Naive thymus-derived CD8-positive, alpha-beta T cell (primary cell): ENCODE data around the gene ATXN7L2. TPM values are rescaled to one million over a fixed set of nuclear protein-coding genes. Genes with fewer than 3 reads are reported as not detected.
"Not testable (repeated sequence)": the region's sequence is repeated elsewhere in the genome, so short reads cannot be mapped to it uniquely, and the experiment has no call there.

Experiments used
- ATAC-seq, 2 donors: fragments of 150-1000 bp; cut with Tn5 transposase in 1 of 2; sonication (Bioruptor Pico), chemical (Tn5 transposase) in 1 of 2; 1 replicate in 1 of 2; 2 replicates in 1 of 2; pipeline ENCODE4 v1.10.0; 2021; ENCODE audit warnings: mild to moderate bottlenecking in 2 of 2, moderate library complexity in 2 of 2
- POLR2A ChIA-PET: fragments of 350-600 bp; sonication (Branson Sonifier 250); formaldehyde crosslinking; loops from one replicate; lab custom pipeline; 2021; ENCODE audit warnings: antibody characterized with exemption; lab: Charles Lee
- DNase-seq, 10 donors: peaks; one replicate each; pipeline versions ENCODE4 v3.0.0 to v3.0.0-alpha.2; 2020 to 2022
- H3K27ac Mint-ChIP-seq, 10 donors: one replicate each; pipeline ENCODE4 v1.8.0; 2020 to 2022; ENCODE audit warnings: mild to moderate bottlenecking in 10 of 10, mixed read lengths in 10 of 10, moderate library complexity in 4 of 10, inconsistent platforms in 1 of 10
- H3K27me3 Mint-ChIP-seq, 5 donors: one replicate each; pipeline ENCODE4 v1.8.0; 2021 to 2022; ENCODE audit warnings: mixed read lengths in 5 of 5
- H3K36me3 Mint-ChIP-seq, 3 donors: one replicate each; pipeline ENCODE4 v1.8.0; 2020 to 2022; ENCODE audit warnings: mixed read lengths in 3 of 3, mild to moderate bottlenecking in 2 of 3, inconsistent platforms in 1 of 3
- H3K4me1 Mint-ChIP-seq, 4 donors: one replicate each; pipeline ENCODE4 v1.8.0; 2021 to 2022; ENCODE audit warnings: mixed read lengths in 4 of 4
- H3K4me3 Mint-ChIP-seq, 10 donors: one replicate each; pipeline ENCODE4 v1.8.0; 2020 to 2022; ENCODE audit warnings: mild to moderate bottlenecking in 10 of 10, mixed read lengths in 10 of 10, moderate library complexity in 6 of 10, inconsistent platforms in 1 of 10
- H3K9me3 Mint-ChIP-seq, 9 donors: one replicate each; pipeline ENCODE4 v1.8.0; 2020 to 2022; ENCODE audit warnings: mixed read lengths in 9 of 9, mild to moderate bottlenecking in 3 of 9, inconsistent platforms in 1 of 9, moderate library complexity in 1 of 9
- polyA plus RNA-seq, 3 donors: library from polyadenylated mRNA; unstranded; fragments of 300-500 nt; fragmentation: Illumina TruSeq; gene quantifications; one replicate each; pipeline ENCODE4 v1.2.3, GENCODE V29; 2021
- total RNA-seq, 8 experiments: library from RNA in 2 of 8; stranded (reverse) in 2 of 8; gene quantifications; one replicate each; pipeline ENCODE4 v1.2.3 and lab custom pipeline; 2021 to 2026

Gene ATXN7L2
- total RNA-seq (10 to 100 TPM; 12.7 to 14.1 TPM), polyA plus RNA-seq (10 to 100 TPM in 1 of 3 donors, 1 to 10 TPM in 2; 4.3 to 10.7 (median 8.6) TPM), total RNA-seq (lab: John Stamatoyannopoulos, UW) (17.8 to 52.7 (median 25.9) reads per million in 6 experiments)

- Mint-ChIP-seq H3K36me3 (peaks cover 0 to 9% (median 0%) of the 10 kb centered on the region in 3 donors), H3K27ac (peak within 1 kb of the TSS; percentile 87 to 96 (median 94)), H3K9me3 (no peaks in the 10 kb centered on the region), H3K27me3 (peaks cover 0 to 11% (median 6%) of the 10 kb centered on the region in 5 donors), H3K4me3 (peak within 1 kb of the TSS; percentile 88 to 99 (median 96)), H3K4me1 (peaks cover 22 to 44% (median 36%) of the 10 kb centered on the region in 4 donors)
- peak; percentile 90 to 96 (median 94) for DNase-seq
- peak; percentile 79 to 80 for ATAC-seq
- POLR2A ChIA-PET, result interaction anchor here (0.6 to 4.9 kb wide), 23 partner anchors 10 to 834 kb away, joined by 3 to 55 read pairs (median 5); partner anchors contain the start of genes AHCYL1, AMIGO1, CELSR2 and CYB561D1
These were observed at the start of gene ATXN7L2 for GRCh38 chr1:109483672-109484518. Gene ATXN7L2, plus strand, starts transcription at chr1:109483905. Its CDS starts 49 bp downstream, at chr1:109483954.

- no peak overlapping the region for H3K27ac Mint-ChIP-seq
- H3K9me3 Mint-ChIP-seq, result peaks cover 0 to 3% (median 0%) of the 10 kb centered on the region in 9 donors
- POLR2A ChIA-PET, result no interaction called here
- peaks cover 4 to 12% (median 9%) of the 10 kb centered on the region in 5 donors for H3K27me3 Mint-ChIP-seq
- no peak for ATAC-seq
- no peak for DNase-seq
- H3K4me1 Mint-ChIP-seq, result peaks cover 0 to 3% (median 0%) of the 10 kb centered on the region in 4 donors
- H3K4me3 Mint-ChIP-seq, result no peak overlapping the region
- H3K36me3 Mint-ChIP-seq, result peaks cover 0 to 4% (median 0%) of the 10 kb centered on the region in 3 donors
These were observed 49.2 kb upstream of the ATXN7L2 start for GRCh38 chr1:109434484-109434883.

- Mint-ChIP-seq H3K4me1 (peaks cover 0 to 3% (median 0%) of the 10 kb centered on the region in 4 donors), H3K36me3 (peaks cover 0 to 4% (median 0%) of the 10 kb centered on the region in 3 donors), H3K27me3 (peaks cover 4 to 12% (median 9%) of the 10 kb centered on the region in 5 donors), H3K9me3 (peaks cover 0 to 3% (median 0%) of the 10 kb centered on the region in 9 donors), H3K4me3 (no peak overlapping the region), H3K27ac (no peak overlapping the region)
- ATAC-seq, result no peak
- POLR2A ChIA-PET, result no interaction called here
- no peak for DNase-seq
These were observed 44.9 kb upstream of the ATXN7L2 start for GRCh38 chr1:109438798-109439297.

GRCh38 chr1:109441069-109441468 is 42.6 kb upstream of the ATXN7L2 start:
- DNase-seq (no peak), ATAC-seq (no peak)
- peaks cover 5 to 15% (median 9%) of the 10 kb centered on the region in 5 donors for H3K27me3 Mint-ChIP-seq
- no peak overlapping the region for H3K4me3 Mint-ChIP-seq
- H3K4me1 Mint-ChIP-seq, result no peaks in the 10 kb centered on the region
- H3K36me3 Mint-ChIP-seq, result no peaks in the 10 kb centered on the region
- no peak overlapping the region for H3K27ac Mint-ChIP-seq
- POLR2A ChIA-PET, result no interaction called here
- H3K9me3 Mint-ChIP-seq, result no peaks in the 10 kb centered on the region

GRCh38 chr1:109443476-109443875 is 40.2 kb upstream of the ATXN7L2 start:
- no peak for ATAC-seq
- Mint-ChIP-seq H3K36me3 (no peaks in the 10 kb centered on the region), H3K4me3 (no peak overlapping the region), H3K9me3 (no peaks in the 10 kb centered on the region), H3K4me1 (no peaks in the 10 kb centered on the region), H3K27ac (no peak overlapping the region), H3K27me3 (peaks cover 5 to 19% (median 18%) of the 10 kb centered on the region in 5 donors)
- DNase-seq, result no peak
- POLR2A ChIA-PET, result no interaction called here

GRCh38 chr1:109444346-109444745 is 39.4 kb upstream of the ATXN7L2 start:
- POLR2A ChIA-PET, result no interaction called here
- Mint-ChIP-seq H3K27me3 (peaks cover 5 to 21% (median 19%) of the 10 kb centered on the region in 5 donors), H3K27ac (no peak overlapping the region), H3K4me3 (no peak overlapping the region), H3K4me1 (no peaks in the 10 kb centered on the region), H3K36me3 (no peaks in the 10 kb centered on the region), H3K9me3 (no peaks in the 10 kb centered on the region)
- DNase-seq (no peak), ATAC-seq (no peak)

- H3K36me3 Mint-ChIP-seq, DNase-seq, POLR2A ChIA-PET, ATAC-seq, H3K27ac Mint-ChIP-seq, H3K9me3 Mint-ChIP-seq, H3K4me1 Mint-ChIP-seq, H3K4me3 Mint-ChIP-seq: not testable (repeated sequence)
- H3K27me3 Mint-ChIP-seq, result peaks cover 8 to 39% (median 23%) of the 10 kb centered on the region in 5 donors
These were observed 37.6 kb upstream of the ATXN7L2 start for GRCh38 chr1:109445949-109446695.

GRCh38 chr1:109447524-109447923 is 36.2 kb upstream of the ATXN7L2 start:
- H3K27me3 Mint-ChIP-seq, result peaks cover 12 to 41% (median 24%) of the 10 kb centered on the region in 5 donors
- H3K9me3 Mint-ChIP-seq, result peaks cover 0 to 5% (median 0%) of the 10 kb centered on the region in 9 donors
- ATAC-seq, result no peak
- H3K4me1 Mint-ChIP-seq, result no peaks in the 10 kb centered on the region
- H3K4me3 Mint-ChIP-seq, result no peak overlapping the region
- POLR2A ChIA-PET, result no interaction called here
- H3K27ac Mint-ChIP-seq, result no peak overlapping the region
- H3K36me3 Mint-ChIP-seq, result peaks cover 0 to 2% (median 2%) of the 10 kb centered on the region in 3 donors
- no peak for DNase-seq

- POLR2A ChIA-PET, result no interaction called here
- no peak for ATAC-seq
- no peak overlapping the region for H3K27ac Mint-ChIP-seq
- H3K4me1 Mint-ChIP-seq, result no peaks in the 10 kb centered on the region
- H3K36me3 Mint-ChIP-seq, result peaks cover 0 to 13% (median 6%) of the 10 kb centered on the region in 3 donors
- no peak for DNase-seq
- H3K27me3 Mint-ChIP-seq, result peaks cover 8 to 37% (median 26%) of the 10 kb centered on the region in 5 donors
- H3K9me3 Mint-ChIP-seq, result peaks cover 0 to 26% (median 13%) of the 10 kb centered on the region in 9 donors
- no peak overlapping the region for H3K4me3 Mint-ChIP-seq
These were observed 29.1 kb upstream of the ATXN7L2 start for GRCh38 chr1:109454497-109455133.

- H3K4me3 Mint-ChIP-seq, result no peak overlapping the region
- H3K4me1 Mint-ChIP-seq, result peaks cover 0 to 2% (median 0%) of the 10 kb centered on the region in 4 donors
- peaks cover 16 to 46% (median 31%) of the 10 kb centered on the region in 5 donors for H3K27me3 Mint-ChIP-seq
- DNase-seq (no peak), ATAC-seq (no peak)
- peak overlapping the region in 1 of 10 donors; percentile 34 for H3K27ac Mint-ChIP-seq
- peaks cover 0 to 26% (median 13%) of the 10 kb centered on the region in 9 donors for H3K9me3 Mint-ChIP-seq
- peaks cover 0 to 13% (median 6%) of the 10 kb centered on the region in 3 donors for H3K36me3 Mint-ChIP-seq
- POLR2A ChIA-PET, result no interaction called here
These were observed 25.9 kb upstream of the ATXN7L2 start for GRCh38 chr1:109457819-109458218.

GRCh38 chr1:109466125-109466451 is 17.6 kb upstream of the ATXN7L2 start:
- ATAC-seq (no peak), DNase-seq (no peak)
- Mint-ChIP-seq H3K27ac (no peak overlapping the region), H3K9me3 (peaks cover 0 to 2% (median 0%) of the 10 kb centered on the region in 9 donors), H3K36me3 (no peaks in the 10 kb centered on the region), H3K27me3 (peaks cover 37 to 78% (median 54%) of the 10 kb centered on the region in 5 donors), H3K4me1 (peaks cover 7 to 24% (median 11%) of the 10 kb centered on the region in 4 donors), H3K4me3 (peak overlapping the region; percentile 66 to 88 (median 77))
- POLR2A ChIA-PET, result no interaction called here
